SK-N-SH treated with all-trans-retinoic acid at 6 μM for 48 hours (cell line): ENCODE data around the gene LYPD6B.

Experiments used
- ATAC-seq: fragments of 200-7000 bp; cut with Tn5 transposase; 3 replicates; pipeline ENCODE4 v1.9.1; 2020; ENCODE audit warnings: mild to moderate bottlenecking, moderate library complexity
- ARNTL ChIP-seq: fragments of 450-650 bp; formaldehyde crosslinking; IDR thresholded peaks from 2 replicates; pipeline ENCODE4 v1.5.0; 2020; ENCODE audit warnings: low read depth, mild to moderate bottlenecking, moderate library complexity, borderline replicate concordance
- BACH2 ChIP-seq: fragments of 250-450 bp; sonication (Bioruptor Pico); IDR thresholded peaks from 2 replicates; pipeline ENCODE4 v1.9.0; 2021; ENCODE audit warnings: mild to moderate bottlenecking, borderline replicate concordance
- ESRRG ChIP-seq: fragments of 250-450 bp; sonication (Bioruptor Pico); IDR thresholded peaks from 2 replicates; pipeline ENCODE4 v1.6.1; 2021; ENCODE audit warnings: mild to moderate bottlenecking
- GLIS3 ChIP-seq: fragments of 250-450 bp; sonication (Bioruptor Pico); IDR thresholded peaks from 2 replicates; pipeline ENCODE4 v1.5.0; 2020; ENCODE audit warnings: mild to moderate bottlenecking, moderate library complexity
- ISL1 ChIP-seq: fragments of 250-450 bp; sonication (Bioruptor Pico); IDR thresholded peaks from 2 replicates; pipeline ENCODE4 v2.1.2; 2022; ENCODE audit warnings: mild to moderate bottlenecking, moderate library complexity
- OSR1 ChIP-seq: fragments of 250-450 bp; sonication (Bioruptor Pico); IDR thresholded peaks from 2 replicates; pipeline ENCODE4 v1.8.0; 2022; ENCODE audit warnings: moderate library complexity, mild to moderate bottlenecking, inconsistent platforms
- RARB ChIP-seq: fragments of 250-450 bp; sonication (Bioruptor Pico); IDR thresholded peaks from 2 replicates; pipeline ENCODE4 v1.8.0; 2021; ENCODE audit warnings: mild to moderate bottlenecking, moderate library complexity
- SNAI2 ChIP-seq: fragments of 250-450 bp; sonication (Bioruptor Pico); IDR thresholded peaks from 2 replicates; pipeline ENCODE4 v1.5.0; 2020; ENCODE audit warnings: mild to moderate bottlenecking, moderate library complexity
- TCF4 ChIP-seq: fragments of 250-450 bp; sonication (Bioruptor Pico); IDR thresholded peaks from 2 replicates; pipeline ENCODE4 v1.8.0; 2021; ENCODE audit warnings: mild to moderate bottlenecking, moderate library complexity, borderline replicate concordance
- TOX ChIP-seq: fragments of 250-450 bp; sonication (Bioruptor Pico); IDR thresholded peaks from 2 replicates; pipeline ENCODE4 v1.8.0; 2021; ENCODE audit warnings: mild to moderate bottlenecking, moderate library complexity, borderline replicate concordance
- ZC3H10 ChIP-seq: fragments of 250-450 bp; sonication (Bioruptor Pico); IDR thresholded peaks from 2 replicates; pipeline ENCODE4 v1.5.1; 2021; ENCODE audit warnings: mild to moderate bottlenecking, moderate library complexity
- ZFP3 ChIP-seq: fragments of 250-450 bp; sonication (Bioruptor Pico); IDR thresholded peaks from 2 replicates; pipeline ENCODE4 v1.5.0; 2020; ENCODE audit warnings: mild to moderate bottlenecking, moderate library complexity
- ZFP30 ChIP-seq: fragments of 450-650 bp; formaldehyde crosslinking; IDR thresholded peaks from 2 replicates; pipeline ENCODE4 v1.5.0; 2022; ENCODE audit warnings: mild to moderate bottlenecking, moderate library complexity
- ZNF565 ChIP-seq: fragments of 450-650 bp; formaldehyde crosslinking; conservative IDR thresholded peaks from 2 replicates; pipeline ENCODE4 v1.5.0; 2020; ENCODE audit warnings: low read depth, mild to moderate bottlenecking, moderate library complexity
- ZNF70 ChIP-seq: fragments of 450-650 bp; formaldehyde crosslinking; IDR thresholded peaks from 2 replicates; pipeline ENCODE4 v1.5.0; 2020; ENCODE audit warnings: mild to moderate bottlenecking, moderate library complexity
- ZNF8 ChIP-seq: fragments of 450-650 bp; formaldehyde crosslinking; IDR thresholded peaks from 2 replicates; pipeline ENCODE4 v1.5.0; 2020; ENCODE audit warnings: mild to moderate bottlenecking, moderate library complexity
- TF ChIP-seq, protein P1 (sequence below): fragments of 250-450 bp; sonication (Bioruptor Pico); IDR thresholded peaks from 2 replicates; pipeline ENCODE4 v1.8.0; 2021; ENCODE audit warnings: low read depth, mild to moderate bottlenecking, moderate library complexity, borderline replicate concordance
- TF ChIP-seq, protein P2 (sequence below): fragments of 250-450 bp; sonication (Bioruptor Pico); IDR thresholded peaks from 2 replicates; pipeline ENCODE4 v1.5.1; 2020; ENCODE audit warnings: low read depth, mild to moderate bottlenecking, moderate library complexity
- TF ChIP-seq, protein P3 (sequence below): fragments of 250-450 bp; sonication (Bioruptor Pico); IDR thresholded peaks from 2 replicates; pipeline ENCODE4 v1.5.1; 2021; ENCODE audit warnings: mild to moderate bottlenecking, moderate library complexity
- TF ChIP-seq, protein P4 (sequence below): fragments of 250-450 bp; sonication (Bioruptor Pico); IDR thresholded peaks from 2 replicates; pipeline ENCODE4 v1.8.0; 2020; ENCODE audit warnings: mild to moderate bottlenecking, moderate library complexity, borderline replicate concordance
- TF ChIP-seq, protein P5 (sequence below): fragments of 250-450 bp; sonication (Bioruptor Pico); IDR thresholded peaks from 2 replicates; pipeline ENCODE4 v1.5.0; 2020; ENCODE audit warnings: mild to moderate bottlenecking, moderate library complexity

The LYPD6B gene

DNA sequence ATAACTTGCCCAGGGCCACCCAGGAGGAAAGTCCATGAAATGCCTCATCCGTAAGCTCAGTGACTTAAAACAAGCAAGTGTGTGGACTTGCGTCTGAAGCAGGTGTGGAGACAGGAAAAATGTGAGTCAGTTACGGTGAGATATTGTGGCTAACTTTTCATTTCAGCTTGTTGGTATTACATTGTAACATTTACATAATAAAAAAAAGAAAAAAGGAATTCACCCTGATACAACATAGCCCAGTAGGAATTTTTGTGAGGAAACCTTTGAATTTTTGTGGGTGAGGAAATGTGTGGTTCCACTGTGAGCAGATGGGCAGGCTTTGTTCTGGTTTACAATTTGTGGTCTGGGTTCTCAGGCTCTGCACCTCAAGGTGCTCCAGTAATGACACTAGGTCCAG, 33.7 kb upstream of the LYPD6B start (continued):
- TF ChIP-seq, protein P1, sequence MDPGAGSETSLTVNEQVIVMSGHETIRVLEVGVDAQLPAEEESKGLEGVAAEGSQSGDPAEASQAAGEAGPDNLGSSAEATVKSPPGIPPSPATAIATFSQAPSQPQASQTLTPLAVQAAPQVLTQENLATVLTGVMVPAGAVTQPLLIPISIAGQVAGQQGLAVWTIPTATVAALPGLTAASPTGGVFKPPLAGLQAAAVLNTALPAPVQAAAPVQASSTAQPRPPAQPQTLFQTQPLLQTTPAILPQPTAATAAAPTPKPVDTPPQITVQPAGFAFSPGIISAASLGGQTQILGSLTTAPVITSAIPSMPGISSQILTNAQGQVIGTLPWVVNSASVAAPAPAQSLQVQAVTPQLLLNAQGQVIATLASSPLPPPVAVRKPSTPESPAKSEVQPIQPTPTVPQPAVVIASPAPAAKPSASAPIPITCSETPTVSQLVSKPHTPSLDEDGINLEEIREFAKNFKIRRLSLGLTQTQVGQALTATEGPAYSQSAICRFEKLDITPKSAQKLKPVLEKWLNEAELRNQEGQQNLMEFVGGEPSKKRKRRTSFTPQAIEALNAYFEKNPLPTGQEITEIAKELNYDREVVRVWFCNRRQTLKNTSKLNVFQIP: no peak
- no peak for TF ChIP-seq ESRRG (CRISPR knock-in tag)
- no peak for TF ChIP-seq ISL1 (CRISPR knock-in tag)
- TF ChIP-seq TCF4 (CRISPR knock-in tag): no peak

DNA sequence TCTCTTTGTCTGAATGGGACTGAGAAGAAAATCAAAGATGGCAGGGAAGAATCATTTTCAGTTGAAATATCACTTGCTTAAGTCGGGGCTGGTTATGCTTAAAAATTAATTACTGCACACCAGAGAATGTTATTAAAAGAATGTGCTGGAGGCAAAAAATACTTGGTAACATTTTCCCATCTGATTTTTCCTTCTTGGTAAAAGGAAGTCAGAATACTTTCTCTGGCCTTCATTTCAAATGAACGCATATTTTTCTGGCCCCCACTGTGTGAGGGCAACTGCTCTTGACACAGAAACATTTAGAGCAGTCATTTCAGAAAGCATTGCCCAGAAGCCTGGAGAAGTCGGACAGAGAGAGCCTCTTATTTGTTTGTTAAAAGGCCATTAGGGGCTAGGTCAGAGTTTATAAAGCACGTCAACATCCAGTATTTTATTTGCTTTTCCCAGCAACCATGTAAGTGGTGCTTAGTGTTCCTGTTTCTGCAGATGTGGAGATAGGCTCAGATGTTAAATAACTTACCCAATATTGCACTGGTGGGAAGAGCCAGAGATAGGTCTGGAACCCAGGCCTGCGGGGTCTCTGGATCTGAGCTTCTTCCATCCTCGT, 32.9 kb upstream of the LYPD6B start:
- ATAC-seq: no peak
- TF ChIP-seq ARNTL (CRISPR knock-in tag) (no peak), OSR1 (no peak), RARB (CRISPR knock-in tag) (no peak), TOX (no peak), ISL1 (CRISPR knock-in tag) (no peak), SNAI2 (CRISPR knock-in tag) (no peak), TCF4 (CRISPR knock-in tag) (no peak), ZFP3 (CRISPR knock-in tag) (no peak), BACH2 (no peak)
- TF ChIP-seq, protein P2, sequence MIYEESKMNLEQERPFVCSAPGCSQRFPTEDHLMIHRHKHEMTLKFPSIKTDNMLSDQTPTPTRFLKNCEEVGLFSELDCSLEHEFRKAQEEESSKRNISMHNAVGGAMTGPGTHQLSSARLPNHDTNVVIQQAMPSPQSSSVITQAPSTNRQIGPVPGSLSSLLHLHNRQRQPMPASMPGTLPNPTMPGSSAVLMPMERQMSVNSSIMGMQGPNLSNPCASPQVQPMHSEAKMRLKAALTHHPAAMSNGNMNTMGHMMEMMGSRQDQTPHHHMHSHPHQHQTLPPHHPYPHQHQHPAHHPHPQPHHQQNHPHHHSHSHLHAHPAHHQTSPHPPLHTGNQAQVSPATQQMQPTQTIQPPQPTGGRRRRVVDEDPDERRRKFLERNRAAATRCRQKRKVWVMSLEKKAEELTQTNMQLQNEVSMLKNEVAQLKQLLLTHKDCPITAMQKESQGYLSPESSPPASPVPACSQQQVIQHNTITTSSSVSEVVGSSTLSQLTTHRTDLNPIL (CRISPR knock-in tag): no peak
- TF ChIP-seq, protein P3, sequence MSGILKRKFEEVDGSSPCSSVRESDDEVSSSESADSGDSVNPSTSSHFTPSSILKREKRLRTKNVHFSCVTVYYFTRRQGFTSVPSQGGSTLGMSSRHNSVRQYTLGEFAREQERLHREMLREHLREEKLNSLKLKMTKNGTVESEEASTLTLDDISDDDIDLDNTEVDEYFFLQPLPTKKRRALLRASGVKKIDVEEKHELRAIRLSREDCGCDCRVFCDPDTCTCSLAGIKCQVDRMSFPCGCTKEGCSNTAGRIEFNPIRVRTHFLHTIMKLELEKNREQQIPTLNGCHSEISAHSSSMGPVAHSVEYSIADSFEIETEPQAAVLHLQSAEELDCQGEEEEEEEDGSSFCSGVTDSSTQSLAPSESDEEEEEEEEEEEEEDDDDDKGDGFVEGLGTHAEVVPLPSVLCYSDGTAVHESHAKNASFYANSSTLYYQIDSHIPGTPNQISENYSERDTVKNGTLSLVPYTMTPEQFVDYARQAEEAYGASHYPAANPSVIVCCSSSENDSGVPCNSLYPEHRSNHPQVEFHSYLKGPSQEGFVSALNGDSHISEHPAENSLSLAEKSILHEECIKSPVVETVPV (CRISPR knock-in tag): no peak
- TF ChIP-seq, protein P4, sequence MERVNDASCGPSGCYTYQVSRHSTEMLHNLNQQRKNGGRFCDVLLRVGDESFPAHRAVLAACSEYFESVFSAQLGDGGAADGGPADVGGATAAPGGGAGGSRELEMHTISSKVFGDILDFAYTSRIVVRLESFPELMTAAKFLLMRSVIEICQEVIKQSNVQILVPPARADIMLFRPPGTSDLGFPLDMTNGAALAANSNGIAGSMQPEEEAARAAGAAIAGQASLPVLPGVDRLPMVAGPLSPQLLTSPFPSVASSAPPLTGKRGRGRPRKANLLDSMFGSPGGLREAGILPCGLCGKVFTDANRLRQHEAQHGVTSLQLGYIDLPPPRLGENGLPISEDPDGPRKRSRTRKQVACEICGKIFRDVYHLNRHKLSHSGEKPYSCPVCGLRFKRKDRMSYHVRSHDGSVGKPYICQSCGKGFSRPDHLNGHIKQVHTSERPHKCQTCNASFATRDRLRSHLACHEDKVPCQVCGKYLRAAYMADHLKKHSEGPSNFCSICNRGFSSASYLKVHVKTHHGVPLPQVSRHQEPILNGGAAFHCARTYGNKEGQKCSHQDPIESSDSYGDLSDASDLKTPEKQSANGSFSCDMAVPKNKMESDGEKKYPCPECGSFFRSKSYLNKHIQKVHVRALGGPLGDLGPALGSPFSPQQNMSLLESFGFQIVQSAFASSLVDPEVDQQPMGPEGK (CRISPR knock-in tag): no peak
- TF ChIP-seq, protein P5, sequence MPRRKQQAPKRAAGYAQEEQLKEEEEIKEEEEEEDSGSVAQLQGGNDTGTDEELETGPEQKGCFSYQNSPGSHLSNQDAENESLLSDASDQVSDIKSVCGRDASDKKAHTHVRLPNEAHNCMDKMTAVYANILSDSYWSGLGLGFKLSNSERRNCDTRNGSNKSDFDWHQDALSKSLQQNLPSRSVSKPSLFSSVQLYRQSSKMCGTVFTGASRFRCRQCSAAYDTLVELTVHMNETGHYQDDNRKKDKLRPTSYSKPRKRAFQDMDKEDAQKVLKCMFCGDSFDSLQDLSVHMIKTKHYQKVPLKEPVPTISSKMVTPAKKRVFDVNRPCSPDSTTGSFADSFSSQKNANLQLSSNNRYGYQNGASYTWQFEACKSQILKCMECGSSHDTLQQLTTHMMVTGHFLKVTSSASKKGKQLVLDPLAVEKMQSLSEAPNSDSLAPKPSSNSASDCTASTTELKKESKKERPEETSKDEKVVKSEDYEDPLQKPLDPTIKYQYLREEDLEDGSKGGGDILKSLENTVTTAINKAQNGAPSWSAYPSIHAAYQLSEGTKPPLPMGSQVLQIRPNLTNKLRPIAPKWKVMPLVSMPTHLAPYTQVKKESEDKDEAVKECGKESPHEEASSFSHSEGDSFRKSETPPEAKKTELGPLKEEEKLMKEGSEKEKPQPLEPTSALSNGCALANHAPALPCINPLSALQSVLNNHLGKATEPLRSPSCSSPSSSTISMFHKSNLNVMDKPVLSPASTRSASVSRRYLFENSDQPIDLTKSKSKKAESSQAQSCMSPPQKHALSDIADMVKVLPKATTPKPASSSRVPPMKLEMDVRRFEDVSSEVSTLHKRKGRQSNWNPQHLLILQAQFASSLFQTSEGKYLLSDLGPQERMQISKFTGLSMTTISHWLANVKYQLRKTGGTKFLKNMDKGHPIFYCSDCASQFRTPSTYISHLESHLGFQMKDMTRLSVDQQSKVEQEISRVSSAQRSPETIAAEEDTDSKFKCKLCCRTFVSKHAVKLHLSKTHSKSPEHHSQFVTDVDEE (CRISPR knock-in tag): no peak

DNA sequence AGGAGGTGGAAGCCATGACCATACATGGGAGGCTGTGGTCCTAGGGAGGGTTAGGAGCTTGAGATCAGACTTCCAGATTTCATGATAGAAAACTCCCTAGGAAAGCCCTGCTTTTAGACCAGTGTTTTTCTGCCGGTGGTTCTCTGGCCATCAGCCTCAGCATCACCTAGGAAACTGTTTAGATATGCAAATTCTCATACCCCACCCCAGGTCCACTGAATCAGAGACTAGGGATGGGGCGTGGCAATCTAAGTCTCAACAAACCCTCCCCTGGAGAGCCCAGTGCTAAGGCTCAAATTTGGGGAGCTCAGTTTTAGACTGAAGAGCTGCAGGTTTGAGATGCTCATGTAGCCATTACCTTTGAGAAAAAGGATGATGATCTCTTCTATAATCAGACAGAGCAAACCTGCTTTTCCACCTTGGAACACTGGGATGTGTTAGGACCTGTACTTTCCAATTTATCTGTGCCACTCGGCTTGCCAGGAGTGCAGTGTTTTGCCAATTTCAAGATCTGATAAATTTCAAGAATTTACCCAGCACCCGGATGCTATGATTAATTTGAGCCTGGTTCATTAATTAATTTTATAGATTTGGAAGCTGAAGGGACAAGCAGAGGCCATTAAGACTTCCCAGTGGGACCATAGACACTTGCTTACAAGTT, 31.5 kb upstream of the LYPD6B start:
- ATAC-seq: no peak
- TF ChIP-seq TOX (no peak), GLIS3 (CRISPR knock-in tag) (no peak), ZFP30 (no peak), ZFP3 (CRISPR knock-in tag) (no peak), ZC3H10 (no peak), ZNF565 (CRISPR knock-in tag) (no peak), ZNF70 (CRISPR knock-in tag) (no peak), ESRRG (CRISPR knock-in tag) (no peak), ISL1 (CRISPR knock-in tag) (no peak), RARB (CRISPR knock-in tag) (no peak), ARNTL (CRISPR knock-in tag) (no peak), ZNF8 (CRISPR knock-in tag) (no peak), TCF4 (CRISPR knock-in tag) (no peak)
- TF ChIP-seq, protein P2 (CRISPR knock-in tag): no peak
- TF ChIP-seq, protein P3 (CRISPR knock-in tag): no peak
- TF ChIP-seq, protein P5 (CRISPR knock-in tag): no peak
